ENCODE results near the gene MDM4. TPM values are rescaled to one million over a fixed set of nuclear protein-coding genes. Genes with fewer than 3 reads are reported as not detected.

MDM4 gene
- total RNA-seq, 2 donors from 2014 or later: 65.5 to 161 TPM

DNA sequence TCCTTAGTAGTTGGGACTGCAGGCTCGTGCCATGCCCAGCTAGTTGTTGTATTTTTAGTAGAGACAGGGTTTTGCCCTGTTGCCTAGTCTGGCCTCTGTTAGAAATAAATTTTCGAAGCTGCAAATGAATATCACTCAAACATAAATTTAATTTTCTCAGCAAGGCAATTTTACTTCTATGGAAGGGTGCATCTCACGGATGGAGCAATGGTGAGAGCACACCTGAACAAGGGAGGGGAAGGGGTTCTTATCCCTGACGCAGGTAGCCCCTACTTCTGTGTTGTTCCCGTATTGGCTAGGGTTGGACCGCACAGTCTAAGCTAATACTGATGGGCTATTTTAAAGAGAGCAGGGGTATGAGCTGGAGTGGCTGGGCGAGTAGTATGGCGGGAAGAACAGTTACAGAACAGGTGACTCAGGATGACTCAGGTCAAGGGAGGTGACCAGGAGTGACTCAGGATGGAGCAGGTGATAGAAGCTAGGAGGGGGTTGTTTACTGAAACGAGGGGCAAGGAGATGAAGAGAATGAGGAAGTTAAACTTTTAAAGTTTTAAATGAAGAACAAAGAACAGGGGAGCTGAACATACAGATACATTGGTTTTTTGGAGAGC is 7.5 kb downstream of the MDM4 start:
- Histone ChIP-seq H3K4me1 (ENCODE audit: control insufficient read depth, insufficient read depth, low read length) (no peaks in the 10 kb centered on the region), H3K4me3 (ENCODE audit: low read length) (peak overlapping the region; percentile 56), H3K36me3 (ENCODE audit: control insufficient read depth, insufficient read depth, low read length) (peaks cover 57% of the 10 kb centered on the region), H3K9me3 (ENCODE audit: control insufficient read depth, low read length) (peaks cover 16% of the 10 kb centered on the region), H3K27me3 (ENCODE audit: control insufficient read depth, insufficient read depth, low read length, poor library complexity, severe bottlenecking) (no peaks in the 10 kb centered on the region), H3K27ac (ENCODE audit: low read depth, low read length) (no peak overlapping the region), H3K9ac (ENCODE audit: extremely low read depth, low read length, poor library complexity, severe bottlenecking) (no peak overlapping the region)
- Mint-ChIP-seq H3K36me3 (ENCODE audit: low read depth) (peaks cover 62% of the 10 kb centered on the region), H3K27me3 (ENCODE audit: insufficient read depth) (no peaks in the 10 kb centered on the region), H3K9me3 (peaks cover 16% of the 10 kb centered on the region), H3K4me3 (no peak overlapping the region), H3K27ac (no peak overlapping the region), H3K4me1 (peaks cover 10% of the 10 kb centered on the region)
- WGBS, 2 experiments (ENCODE audit: insufficient coverage in 1 of 2, insufficient read length in 1 of 2): 92 to 100% methylated on average over 4 to 9 of the region's 9 CpGs
- TF ChIP-seq, protein P1, sequence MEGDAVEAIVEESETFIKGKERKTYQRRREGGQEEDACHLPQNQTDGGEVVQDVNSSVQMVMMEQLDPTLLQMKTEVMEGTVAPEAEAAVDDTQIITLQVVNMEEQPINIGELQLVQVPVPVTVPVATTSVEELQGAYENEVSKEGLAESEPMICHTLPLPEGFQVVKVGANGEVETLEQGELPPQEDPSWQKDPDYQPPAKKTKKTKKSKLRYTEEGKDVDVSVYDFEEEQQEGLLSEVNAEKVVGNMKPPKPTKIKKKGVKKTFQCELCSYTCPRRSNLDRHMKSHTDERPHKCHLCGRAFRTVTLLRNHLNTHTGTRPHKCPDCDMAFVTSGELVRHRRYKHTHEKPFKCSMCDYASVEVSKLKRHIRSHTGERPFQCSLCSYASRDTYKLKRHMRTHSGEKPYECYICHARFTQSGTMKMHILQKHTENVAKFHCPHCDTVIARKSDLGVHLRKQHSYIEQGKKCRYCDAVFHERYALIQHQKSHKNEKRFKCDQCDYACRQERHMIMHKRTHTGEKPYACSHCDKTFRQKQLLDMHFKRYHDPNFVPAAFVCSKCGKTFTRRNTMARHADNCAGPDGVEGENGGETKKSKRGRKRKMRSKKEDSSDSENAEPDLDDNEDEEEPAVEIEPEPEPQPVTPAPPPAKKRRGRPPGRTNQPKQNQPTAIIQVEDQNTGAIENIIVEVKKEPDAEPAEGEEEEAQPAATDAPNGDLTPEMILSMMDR (conservative IDR thresholded peaks at IDR 0.05): no peak
- peak; percentile 71 for DNase-seq

DNA sequence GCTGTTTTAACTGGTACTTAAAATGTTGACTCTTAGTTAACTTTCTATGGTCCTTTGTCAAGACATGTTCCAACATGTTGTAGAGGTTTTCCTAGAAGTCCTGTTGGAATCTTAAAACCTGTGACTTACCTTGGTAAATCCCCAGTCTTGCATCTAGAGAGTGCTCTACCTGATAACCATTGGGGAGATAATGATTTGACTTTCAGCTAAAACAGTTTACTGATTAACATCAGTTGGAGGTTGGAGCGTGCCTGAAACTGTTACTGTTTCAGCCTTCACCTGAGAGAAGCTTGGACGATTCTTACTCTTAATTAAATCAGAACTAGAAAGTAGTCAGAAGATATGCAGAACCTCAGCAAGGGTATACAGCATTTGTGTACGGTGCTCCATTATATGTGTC is 8.8 kb downstream of the MDM4 start:
- H3K9ac ChIP-seq (ENCODE audit: extremely low read depth, low read length, poor library complexity, severe bottlenecking): peak overlapping the region; percentile 12
- TF ChIP-seq, protein P1 (conservative IDR thresholded peaks at IDR 0.05): no peak
- no peaks in the 10 kb centered on the region for H3K4me1 ChIP-seq (ENCODE audit: control insufficient read depth, insufficient read depth, low read length)
- no peaks in the 10 kb centered on the region for H3K27me3 Mint-ChIP-seq (ENCODE audit: insufficient read depth)
- 86 to 100% methylated on average over 2 to 3 of the region's 3 CpGs for WGBS, 2 experiments (ENCODE audit: insufficient coverage in 1 of 2, insufficient read length in 1 of 2)
- H3K9me3 ChIP-seq (ENCODE audit: control insufficient read depth, low read length): peaks cover 16% of the 10 kb centered on the region
- no peak for DNase-seq
- H3K36me3 Mint-ChIP-seq (ENCODE audit: low read depth): peaks cover 55% of the 10 kb centered on the region
- H3K27ac Mint-ChIP-seq: peak overlapping the region; percentile 78
- no peaks in the 10 kb centered on the region for H3K27me3 ChIP-seq (ENCODE audit: control insufficient read depth, insufficient read depth, low read length, poor library complexity, severe bottlenecking)
- peak overlapping the region; percentile 72 for H3K4me3 ChIP-seq (ENCODE audit: low read length)
- H3K4me3 Mint-ChIP-seq: peak overlapping the region; percentile 5
- peaks cover 10% of the 10 kb centered on the region for H3K4me1 Mint-ChIP-seq
- peaks cover 16% of the 10 kb centered on the region for H3K9me3 Mint-ChIP-seq
- H3K36me3 ChIP-seq (ENCODE audit: control insufficient read depth, insufficient read depth, low read length): peaks cover 66% of the 10 kb centered on the region
- no peak overlapping the region for H3K27ac ChIP-seq (ENCODE audit: low read depth, low read length)

DNA sequence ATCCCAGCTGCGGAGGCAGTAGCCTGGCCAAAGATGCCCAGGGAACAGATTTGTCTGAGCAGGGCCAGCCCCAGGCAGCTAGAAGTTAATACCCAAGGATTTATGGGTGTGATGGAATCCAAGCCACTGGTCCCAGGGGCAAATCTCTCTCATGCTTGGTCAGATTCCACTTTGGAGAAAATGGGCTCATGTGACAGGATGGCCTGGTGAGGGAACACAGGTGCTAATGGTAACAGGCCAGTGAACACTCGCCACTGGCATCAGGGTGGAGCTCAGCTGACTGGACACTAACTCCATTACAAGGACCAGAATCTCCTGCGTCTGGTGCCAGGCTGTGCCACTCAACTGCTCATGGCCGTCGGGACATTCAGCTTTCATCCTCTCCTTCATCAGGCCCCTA is 12.0 kb downstream of the MDM4 start:
- peaks cover 9% of the 10 kb centered on the region for H3K9me3 Mint-ChIP-seq
- peaks cover 88% of the 10 kb centered on the region for H3K36me3 ChIP-seq (ENCODE audit: control insufficient read depth, insufficient read depth, low read length)
- H3K36me3 Mint-ChIP-seq (ENCODE audit: low read depth): peaks cover 61% of the 10 kb centered on the region

More for the DNA sequence above, 12.0 kb downstream of the MDM4 start:
- Mint-ChIP-seq H3K4me1 (peaks cover 8% of the 10 kb centered on the region), H3K27me3 (ENCODE audit: insufficient read depth) (no peaks in the 10 kb centered on the region), H3K4me3 (no peak overlapping the region), H3K27ac (no peak overlapping the region)
- Histone ChIP-seq H3K4me1 (ENCODE audit: control insufficient read depth, insufficient read depth, low read length) (no peaks in the 10 kb centered on the region), H3K27ac (ENCODE audit: low read depth, low read length) (no peak overlapping the region), H3K4me3 (ENCODE audit: low read length) (no peak overlapping the region), H3K9ac (ENCODE audit: extremely low read depth, low read length, poor library complexity, severe bottlenecking) (no peak overlapping the region), H3K9me3 (ENCODE audit: control insufficient read depth, low read length) (peaks cover 9% of the 10 kb centered on the region), H3K27me3 (ENCODE audit: control insufficient read depth, insufficient read depth, low read length, poor library complexity, severe bottlenecking) (no peaks in the 10 kb centered on the region)
- TF ChIP-seq, protein P1 (conservative IDR thresholded peaks at IDR 0.05): no peak
- no peak for DNase-seq
- 99 to 100% methylated on average over 2 to 5 of the region's 5 CpGs for WGBS, 2 experiments (ENCODE audit: insufficient coverage in 1 of 2, insufficient read length in 1 of 2)
